ENCODE results near the gene WBP2NL. TPM values are rescaled to one million over a fixed set of nuclear protein-coding genes. Genes with fewer than 3 reads are reported as not detected.

The WBP2NL gene
- total RNA-seq, 4 donors from 2014 or later = 1.3 to 5.1 (median 2.7) TPM

GRCh38 chr22:42033263-42034181 lies 34.9 kb downstream of the WBP2NL start:
- intact Hi-C loops (cut with DNase I) = no loop called here
- TF ChIP-seq POLR2A (IDR thresholded peaks at IDR 0.05) = no peak
- no peak for TF ChIP-seq CTCF (IDR thresholded peaks at IDR 0.05)

GRCh38 chr22:42035256-42035655 lies 36.7 kb downstream of the WBP2NL start:
- WGBS, 2 donors = 87 to 92% methylated on average over 6 to 8 of the region's 8 CpGs
- no peaks in the 10 kb centered on the region for H3K27me3 ChIP-seq
- no peaks in the 10 kb centered on the region for H3K36me3 ChIP-seq
- H3K9me3 ChIP-seq = no peaks in the 10 kb centered on the region
- DNase-seq = no peak
- H3K27ac ChIP-seq = no peak overlapping the region
- H3K4me1 ChIP-seq = peaks cover 0 to 15% of the 10 kb centered on the region in 2 donors
- no peak overlapping the region for H3K4me3 ChIP-seq (replicated peaks in 1 of 3)
- TF ChIP-seq POLR2A (IDR thresholded peaks at IDR 0.05) (no peak), CTCF (IDR thresholded peaks at IDR 0.05) (no peak)
- intact Hi-C loops (cut with DNase I) = no loop called here

More at GRCh38 chr22:42033263-42034181, 34.9 kb downstream of the WBP2NL start:
- DNase-seq = no peak
- peaks cover 0 to 15% of the 10 kb centered on the region in 2 donors for H3K4me1 ChIP-seq
- H3K27ac ChIP-seq = no peak overlapping the region
- WGBS, 2 donors = 88 to 95% methylated on average over 3 to 4 of the region's 5 CpGs
- no peaks in the 10 kb centered on the region for H3K27me3 ChIP-seq
- H3K36me3 ChIP-seq = no peaks in the 10 kb centered on the region
- no peaks in the 10 kb centered on the region for H3K9me3 ChIP-seq
- no peak overlapping the region for H3K4me3 ChIP-seq (replicated peaks in 1 of 3)

- H3K9me3 ChIP-seq = no peaks in the 10 kb centered on the region
- no peak for TF ChIP-seq CTCF (IDR thresholded peaks at IDR 0.05)
- no peak for TF ChIP-seq POLR2A (IDR thresholded peaks at IDR 0.05)
- intact Hi-C loops (cut with DNase I) = no loop called here
- no peaks in the 10 kb centered on the region for H3K4me1 ChIP-seq
- H3K4me3 ChIP-seq (replicated peaks in 1 of 3) = no peak overlapping the region
- DNase-seq = no peak
- H3K27me3 ChIP-seq = no peaks in the 10 kb centered on the region
- 93 to 99% methylated on average over 5 of the region's 5 CpGs for WGBS, 2 donors
- no peak overlapping the region for H3K27ac ChIP-seq
- H3K36me3 ChIP-seq = no peaks in the 10 kb centered on the region
Observed at GRCh38 chr22:42039271-42039670, 40.7 kb downstream of the WBP2NL start.

GRCh38 chr22:42041784-42042183 lies 43.2 kb downstream of the WBP2NL start:
- H3K27me3 ChIP-seq = no peaks in the 10 kb centered on the region
- DNase-seq = no peak
- no peak overlapping the region for H3K27ac ChIP-seq
- no peak for TF ChIP-seq POLR2A (IDR thresholded peaks at IDR 0.05)
- no peak for TF ChIP-seq CTCF (IDR thresholded peaks at IDR 0.05)
- intact Hi-C loops (cut with DNase I) = no loop called here
- no peaks in the 10 kb centered on the region for H3K9me3 ChIP-seq
- no peak overlapping the region for H3K4me3 ChIP-seq (replicated peaks in 1 of 3)
- H3K36me3 ChIP-seq = no peaks in the 10 kb centered on the region
- no peaks in the 10 kb centered on the region for H3K4me1 ChIP-seq

- 77 to 89% methylated on average over 2 of the region's 2 CpGs for WGBS, 2 donors
- no peak overlapping the region for H3K27ac ChIP-seq
- no peaks in the 10 kb centered on the region for H3K4me1 ChIP-seq
- intact Hi-C loops (cut with DNase I) = no loop called here
- H3K9me3 ChIP-seq = no peaks in the 10 kb centered on the region
- DNase-seq = no peak
- no peak for TF ChIP-seq POLR2A (IDR thresholded peaks at IDR 0.05)
- TF ChIP-seq CTCF (IDR thresholded peaks at IDR 0.05) = no peak
- H3K4me3 ChIP-seq (replicated peaks in 1 of 3) = no peak overlapping the region
- H3K27me3 ChIP-seq = no peaks in the 10 kb centered on the region
- H3K36me3 ChIP-seq = no peaks in the 10 kb centered on the region
Observed at GRCh38 chr22:42050641-42051180, 52.1 kb downstream of the WBP2NL start.

All from thyroid gland (tissue), 4 donors.